Activated naive CD4-positive, alpha-beta T cell treated with anti-CD3 and anti-CD28 coated beads, Interleukin-2, amount 50 U/mL, for 16 hours (primary cell): ENCODE data around the gene VCX2.
"Not testable (repeated sequence)": the region's sequence is repeated elsewhere in the genome, so short reads cannot be mapped to it uniquely, and the experiment has no call there.

Experiments
- DNase-seq: peaks from one replicate; pipeline ENCODE4 v3.0.0-alpha.2; 2020

Gene VCX2

DNA sequence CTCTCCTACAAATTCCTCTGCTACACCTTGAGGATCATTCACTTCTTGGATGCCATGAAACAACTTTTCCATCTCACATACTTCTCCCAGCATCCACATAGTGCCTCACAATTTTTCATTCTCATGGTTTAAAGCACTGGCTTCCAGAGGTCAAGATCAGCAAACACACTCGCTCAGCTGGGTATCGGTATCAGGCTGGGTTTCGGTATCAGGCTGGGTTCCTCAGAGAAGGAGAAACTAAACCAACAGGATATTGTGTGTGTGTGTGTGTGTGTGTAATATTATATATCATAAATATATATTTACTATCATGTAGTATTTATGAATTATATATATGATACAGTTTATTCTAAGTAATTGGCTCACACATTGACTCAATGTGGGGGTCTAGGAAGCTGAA is at the start of gene VCX2:
VCX2 (minus strand) TSS at position 99 of the 400 bp plus-strand sequence. CDS start 624 bp downstream, outside the sequence.
- DNase-seq = not testable (repeated sequence)

GRCh38 chrX:8204943-8205342 is 33.9 kb upstream of the VCX2 start:
- no peak for DNase-seq

DNA sequence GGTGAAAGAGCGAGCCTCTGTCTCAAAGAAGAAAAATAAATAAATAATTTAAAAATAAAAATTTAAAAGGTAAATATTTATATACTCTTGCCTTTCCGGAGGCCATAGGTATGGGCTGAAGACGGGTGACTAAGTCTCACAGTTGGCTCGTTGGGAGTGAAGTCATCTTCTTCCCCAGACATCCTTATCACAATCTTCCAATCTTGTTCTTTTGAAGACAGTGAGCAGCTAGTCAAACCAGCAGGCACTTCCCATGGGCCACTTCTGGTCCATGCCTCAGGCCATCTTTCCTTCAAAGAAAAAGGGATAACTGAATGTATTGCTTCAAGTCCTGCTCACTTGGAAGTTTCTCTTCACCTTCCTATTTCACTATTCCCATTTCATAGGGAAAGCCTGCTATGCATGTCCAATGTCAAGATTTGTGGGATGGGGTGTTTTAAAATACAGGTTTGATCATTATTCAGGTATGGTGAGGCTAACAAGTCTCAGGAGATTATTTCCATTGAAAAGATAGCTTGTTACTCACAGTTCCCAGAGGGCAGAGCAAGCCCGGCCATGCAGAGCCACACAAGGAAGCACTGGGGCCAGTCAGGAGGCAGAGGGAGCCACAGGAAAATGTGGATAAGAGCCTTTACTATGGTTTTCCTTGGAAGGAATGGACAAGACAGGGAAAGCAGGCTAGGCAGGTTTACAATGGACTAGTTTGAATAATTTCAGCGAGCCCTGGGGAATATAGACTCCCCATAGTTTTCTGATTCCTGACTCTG is 33.3 kb upstream of the VCX2 start:
- DNase-seq = no peak

DNA sequence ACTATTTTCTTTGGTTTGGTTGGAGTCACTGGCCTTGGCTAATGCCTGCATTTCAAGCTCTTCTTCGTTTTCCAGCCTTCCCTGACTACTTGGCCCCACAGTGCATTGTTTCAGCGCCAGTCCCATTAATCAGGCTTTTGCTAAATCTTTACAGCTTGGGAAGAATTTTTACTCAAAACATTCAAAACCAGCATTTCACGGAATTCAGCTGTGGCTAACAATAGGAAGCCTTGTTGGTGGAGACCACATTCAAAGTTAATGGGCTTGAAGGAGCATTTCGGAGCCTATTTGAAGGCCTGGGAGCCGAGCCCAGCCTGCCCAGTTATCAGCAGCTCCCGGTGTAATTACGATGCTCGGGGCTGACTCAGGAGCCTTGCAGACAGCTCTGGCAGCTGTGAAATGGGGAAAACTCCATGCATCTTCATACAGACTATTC is 30.8 kb upstream of the VCX2 start:
- no peak for DNase-seq

- DNase-seq = no peak
These were observed 25.7 kb upstream of the VCX2 start for GRCh38 chrX:8196776-8197175.

GRCh38 chrX:8194216-8194615 is 23.1 kb upstream of the VCX2 start:
- no peak for DNase-seq

GRCh38 chrX:8192276-8192675 is 21.2 kb upstream of the VCX2 start:
- DNase-seq = no peak

DNA sequence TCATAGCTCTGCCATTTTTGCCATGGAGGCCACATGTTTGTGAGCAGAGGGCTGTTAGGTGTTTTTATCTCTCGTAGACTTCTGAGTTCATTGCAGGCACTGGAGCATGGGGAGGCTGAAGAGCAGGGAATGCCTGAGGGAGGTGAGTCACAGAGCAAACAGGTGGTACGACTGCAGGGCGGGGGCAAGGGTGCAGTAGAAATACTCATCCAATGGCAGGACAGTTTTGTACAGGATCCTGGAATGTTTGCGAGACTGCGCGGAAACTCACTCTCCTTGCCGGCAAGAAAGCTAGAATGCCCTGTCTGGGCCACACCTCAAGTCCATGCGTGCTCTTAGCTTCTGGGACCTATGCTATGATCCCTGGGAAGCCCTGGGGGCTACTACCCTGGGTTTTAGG is 20.0 kb upstream of the VCX2 start:
- DNase-seq = no peak

DNA sequence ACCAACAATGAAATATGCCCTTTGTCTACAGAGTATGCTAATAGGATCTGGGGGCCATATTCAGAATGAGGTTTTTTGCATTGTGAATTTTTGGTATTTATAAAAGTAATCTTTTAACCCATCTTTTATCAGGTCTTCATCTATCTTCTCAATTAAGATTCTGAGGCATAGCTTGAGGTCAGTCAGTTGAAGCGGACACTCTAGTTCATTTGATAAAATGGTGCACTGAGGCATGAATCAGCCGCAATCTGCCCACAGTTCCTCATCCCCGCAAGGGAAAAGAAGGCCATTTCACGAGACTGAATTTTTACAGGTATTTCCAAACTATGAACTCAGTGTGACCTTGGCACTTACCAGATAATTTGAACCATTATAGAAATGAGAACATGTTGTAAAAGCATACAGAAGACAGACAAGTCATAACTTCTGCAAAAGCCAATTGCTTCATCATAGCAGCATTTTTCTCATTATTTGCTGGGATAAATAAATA is 19.3 kb upstream of the VCX2 start:
- no peak for DNase-seq

DNA sequence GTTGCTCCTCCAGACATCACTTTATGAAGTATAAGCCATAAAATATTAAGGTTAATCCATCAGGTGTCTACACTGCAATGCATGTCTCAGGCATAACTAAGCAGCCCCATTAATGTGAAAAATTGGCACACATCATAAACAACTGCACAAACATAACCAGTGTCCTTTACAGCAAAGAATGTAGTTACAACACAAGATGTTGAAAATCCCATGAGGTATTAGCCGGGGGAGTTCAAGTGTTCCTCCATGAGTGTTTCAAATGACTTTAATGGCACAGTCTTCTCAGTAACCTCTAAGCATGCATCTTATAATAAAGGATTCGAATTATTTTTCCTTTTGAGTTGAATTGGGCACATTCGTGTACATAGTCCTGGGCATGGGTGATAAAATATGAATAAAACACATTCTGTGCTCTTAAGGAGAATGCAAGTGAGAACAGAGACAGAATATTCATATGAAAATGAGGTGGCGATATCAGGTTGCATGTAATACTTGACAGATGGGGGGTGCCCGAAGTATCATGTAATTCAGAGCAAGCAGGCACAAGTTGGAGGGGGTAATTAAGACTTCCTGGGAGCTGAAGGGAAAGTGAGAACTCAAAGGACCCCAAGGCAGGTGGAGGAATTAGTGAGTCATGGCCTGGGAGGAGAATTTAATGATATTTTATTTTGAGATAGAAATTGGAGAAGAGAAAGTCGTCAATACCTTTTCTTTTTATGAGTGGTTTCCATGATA is 18.2 kb upstream of the VCX2 start:
- DNase-seq = no peak

GRCh38 chrX:8183346-8183745 is 12.3 kb upstream of the VCX2 start:
- no peak for DNase-seq

DNA sequence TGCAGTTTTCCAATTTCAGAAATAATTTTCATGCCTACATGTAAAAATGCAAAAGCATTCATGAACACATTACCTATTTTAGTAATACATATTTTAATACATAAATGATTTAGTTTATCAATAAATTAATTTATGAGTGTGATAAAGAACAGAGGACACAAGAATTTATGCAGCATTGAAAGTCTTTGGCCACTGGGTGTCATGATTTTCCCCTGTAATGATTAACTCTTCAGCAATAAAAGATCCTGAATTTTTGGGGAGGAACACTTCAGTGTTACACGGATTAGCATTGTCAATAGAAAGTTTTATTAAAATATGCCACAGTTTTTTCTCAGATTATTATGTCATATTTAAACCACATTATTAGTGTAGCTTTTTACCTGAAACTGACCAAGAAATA is 8.6 kb upstream of the VCX2 start:
- DNase-seq = no peak

DNA sequence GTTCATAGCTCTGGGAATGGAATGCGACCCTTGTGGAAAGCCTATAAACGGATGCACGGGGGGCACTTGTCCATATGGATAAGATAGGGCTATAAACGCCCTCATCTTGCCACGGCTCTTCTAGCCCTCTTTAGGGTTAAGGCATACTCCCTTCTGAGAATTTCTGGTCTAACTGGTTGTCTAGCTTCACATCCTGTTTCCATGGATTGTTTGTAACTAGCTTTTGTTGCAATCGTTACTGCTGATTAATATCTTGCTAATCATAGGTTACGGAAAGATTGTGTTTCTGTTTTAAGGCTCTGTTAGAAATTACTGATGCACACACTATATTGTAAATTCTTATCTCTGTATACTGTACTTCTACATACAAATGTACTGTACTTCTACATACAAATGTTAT is 17.1 kb downstream of the VCX2 start:
- not testable (repeated sequence) for DNase-seq

DNA sequence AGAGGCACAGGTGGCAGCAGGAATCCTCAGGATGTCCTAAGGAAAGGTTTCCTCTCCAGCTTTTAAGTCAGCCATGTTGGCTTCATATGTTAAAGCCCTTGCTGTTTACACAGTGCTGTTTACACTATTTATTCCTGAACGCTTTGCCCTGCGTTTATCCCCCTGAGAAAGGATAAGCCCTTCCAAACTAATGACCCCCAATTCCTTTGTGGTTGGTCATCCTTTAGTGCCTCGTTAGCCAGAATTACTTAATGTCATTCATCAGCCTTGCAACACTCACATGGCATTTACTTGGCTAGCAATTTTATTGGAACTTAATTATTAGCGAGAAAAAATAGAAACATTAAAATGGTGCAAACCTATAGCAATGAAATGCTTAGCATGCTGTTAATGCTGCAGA is 23.8 kb downstream of the VCX2 start:
- no peak for DNase-seq

DNA sequence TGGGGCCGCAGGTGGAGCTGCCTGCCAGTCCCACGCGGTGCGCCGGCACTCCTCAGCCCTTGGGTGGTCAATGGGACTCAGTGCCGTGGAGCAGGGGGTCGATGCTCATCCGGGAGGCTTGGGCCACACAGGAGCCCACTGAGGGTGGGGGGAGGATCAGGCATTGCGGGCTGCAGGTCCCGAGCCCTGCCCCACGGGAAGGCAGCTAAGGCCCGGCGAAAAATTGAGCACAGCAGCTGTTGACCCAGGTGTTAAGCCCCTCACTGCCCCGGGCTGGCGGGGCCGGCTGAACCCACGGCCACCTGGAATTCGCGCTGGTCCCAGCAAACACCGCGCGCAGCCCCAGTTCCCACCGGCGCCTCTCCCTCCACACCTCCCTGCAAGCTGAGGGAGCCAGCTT is 26.1 kb downstream of the VCX2 start:
- DNase-seq = no peak

- DNase-seq = no peak
These were observed 29.2 kb downstream of the VCX2 start for GRCh38 chrX:8141896-8142295.

DNA sequence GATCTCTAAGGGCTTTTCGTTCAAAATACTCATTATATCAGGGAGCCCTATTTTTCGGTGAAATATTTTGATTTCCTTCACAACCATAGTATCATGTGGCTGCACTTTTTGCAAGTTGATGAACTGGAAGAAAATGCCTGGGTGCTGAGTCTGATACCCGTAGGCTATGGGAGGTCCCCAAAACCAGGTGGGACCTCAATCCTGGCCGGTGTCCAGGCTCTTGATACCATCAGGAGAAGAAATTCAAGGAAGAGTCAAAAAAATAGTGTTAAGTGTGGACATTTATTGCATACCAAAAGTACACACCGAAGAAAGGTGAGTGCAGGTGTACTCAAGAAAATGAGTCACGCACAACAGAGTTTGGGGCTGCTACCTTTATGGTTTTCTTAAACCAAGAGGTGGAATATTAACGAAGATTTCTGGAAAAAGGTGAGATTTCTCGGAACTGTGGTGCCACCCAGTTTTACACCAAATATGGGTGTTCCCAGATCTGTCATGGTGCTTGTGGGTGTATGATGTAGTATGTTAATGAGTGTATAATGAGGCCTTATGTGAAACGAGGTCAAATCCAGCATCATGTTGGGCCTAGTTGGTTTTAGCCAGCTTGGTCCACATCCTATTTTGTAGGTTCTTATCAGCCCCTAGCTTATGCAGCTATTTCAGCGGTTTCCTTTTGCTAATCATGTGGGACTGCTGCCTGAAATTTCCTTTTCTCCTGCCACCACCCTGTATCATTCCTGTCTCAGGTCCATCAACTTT is 29.9 kb downstream of the VCX2 start:
- DNase-seq = no peak

DNA sequence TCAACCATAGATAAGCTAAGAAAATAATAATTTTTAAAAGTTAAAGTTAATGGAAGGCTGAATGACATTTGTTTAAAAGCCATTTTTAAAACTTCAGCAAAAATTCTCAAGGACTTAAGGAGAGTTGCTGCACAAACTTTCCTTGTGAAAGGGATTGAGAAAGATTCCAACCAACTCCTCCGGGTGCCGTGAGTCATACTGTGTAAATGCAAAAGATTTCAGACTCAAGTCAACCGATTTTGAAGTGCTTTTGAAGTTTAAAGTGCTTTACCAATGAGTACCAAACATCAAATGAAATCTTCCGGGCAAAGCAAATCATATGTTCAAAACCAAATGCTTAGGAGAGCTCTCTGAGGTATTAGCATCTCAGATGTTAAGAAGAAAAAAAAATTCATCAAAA is 31.4 kb downstream of the VCX2 start:
- no peak for DNase-seq

DNA sequence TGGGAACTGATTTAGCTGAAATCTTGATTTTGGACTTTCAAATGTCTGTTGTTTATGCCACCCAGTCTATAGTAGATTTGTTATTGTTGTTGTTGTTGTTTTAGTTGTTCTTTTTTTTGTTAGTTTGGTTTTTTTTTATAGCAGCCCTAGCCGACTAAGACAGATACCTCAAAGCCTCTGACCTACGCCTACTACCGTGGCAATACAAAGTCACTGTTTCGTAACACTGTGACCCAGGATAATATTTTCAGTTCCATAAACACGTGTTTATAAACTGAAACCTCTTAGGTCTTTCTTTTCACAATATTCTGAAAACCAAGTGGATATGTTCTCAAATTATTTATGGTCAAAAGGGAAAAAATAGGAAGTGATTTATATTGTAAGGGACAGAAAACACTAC is 32.8 kb downstream of the VCX2 start:
- DNase-seq = no peak

DNA sequence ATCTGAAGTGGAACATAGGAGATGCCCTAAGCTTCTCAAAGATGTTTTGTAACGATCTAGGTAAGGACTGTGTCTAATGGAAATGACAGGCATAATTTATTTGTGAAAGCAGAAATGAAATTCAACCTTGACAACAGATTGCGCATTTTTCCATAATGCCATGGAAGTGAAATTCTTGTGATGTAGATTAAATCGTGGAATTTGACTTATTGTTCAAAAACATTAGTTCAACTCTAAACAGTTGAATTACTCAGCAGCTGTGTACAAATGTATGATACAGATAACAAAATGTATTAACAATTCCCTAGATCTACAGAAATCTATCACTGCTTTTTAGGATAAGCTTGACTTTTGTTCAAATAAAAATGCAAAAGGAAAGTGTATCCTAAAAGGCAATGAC is 44.4 kb downstream of the VCX2 start:
- no peak for DNase-seq

- DNase-seq = no peak
These were observed 45.0 kb downstream of the VCX2 start for GRCh38 chrX:8126092-8126491.

DNA sequence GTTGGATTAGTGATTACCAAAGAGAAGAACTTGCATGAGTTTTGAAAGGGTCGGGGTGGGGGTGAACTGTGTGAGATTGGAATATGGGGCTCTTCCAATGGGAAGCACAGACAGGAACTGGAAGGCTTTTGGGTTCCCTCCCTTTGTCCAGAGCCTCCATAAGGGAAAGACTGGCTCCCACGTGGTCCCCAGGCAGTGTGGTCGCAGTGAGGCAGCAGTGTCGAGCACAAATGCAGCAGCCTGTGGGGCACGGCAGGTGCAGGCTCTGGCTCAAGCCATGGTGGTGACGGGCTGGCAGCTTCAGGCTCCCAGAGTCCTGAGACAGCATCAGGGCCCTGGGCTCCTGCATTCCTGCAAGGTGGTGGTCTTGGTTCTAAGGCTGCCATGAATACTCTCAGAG is 45.5 kb downstream of the VCX2 start:
- DNase-seq = no peak

GRCh38 chrX:8122538-8122937 is 48.5 kb downstream of the VCX2 start:
- DNase-seq = no peak

DNA sequence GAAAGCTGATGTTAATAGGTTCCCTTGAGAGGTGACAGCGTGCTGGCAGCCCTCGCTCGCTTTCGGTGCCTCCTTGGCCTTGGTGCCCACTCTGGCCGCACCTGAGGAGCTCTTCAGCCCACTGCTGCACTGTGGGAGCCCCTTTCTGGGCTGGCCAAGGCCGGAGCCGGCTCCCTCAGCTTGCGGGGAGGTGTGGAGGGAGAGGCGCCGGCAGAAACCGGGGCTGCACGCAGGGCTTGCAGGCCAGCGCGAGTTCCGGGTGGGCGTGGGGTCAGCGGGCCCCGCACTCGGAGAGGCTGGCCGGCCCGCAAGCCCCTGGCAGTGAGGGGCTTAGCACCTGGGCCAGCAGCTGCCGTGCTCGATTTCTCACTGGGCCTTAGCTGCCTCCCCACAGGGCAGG is 49.7 kb downstream of the VCX2 start:
- not testable (repeated sequence) for DNase-seq
